Neural progenitor cell (in vitro differentiated cells): ENCODE data around the gene TIRAP. TPM values are rescaled to one million over a fixed set of nuclear protein-coding genes. Genes with fewer than 3 reads are reported as not detected.

Source experiments
- DNase-seq: peaks from one replicate; pipeline ENCODE4 v3.0.0-alpha.2; 2016; ENCODE audit warnings: low spot score
- H2AFZ ChIP-seq: fragments of 200-600 bp; sonication (generic); replicated peaks from 2 replicates; pipeline ENCODE4 v1.6.1; 2016; ENCODE audit warnings: antibody characterized with exemption
- H3F3A ChIP-seq: fragments of 200-600 bp; sonication (generic); 2 replicates; pipeline ENCODE4 v1.6.1; 2016; ENCODE audit warnings: antibody characterized with exemption, low read depth
- H3K27ac ChIP-seq: fragments of 200-600 bp; sonication (generic); 2 replicates; pipeline ENCODE4 v1.5.1; 2016; ENCODE audit warnings: mild to moderate bottlenecking
- H3K27me3 ChIP-seq: fragments of 200-600 bp; sonication (generic); 2 replicates; pipeline ENCODE4 v1.6.1; 2016; ENCODE audit warnings: mild to moderate bottlenecking, moderate library complexity
- H3K36me3 ChIP-seq: fragments of 200-600 bp; sonication (generic); 2 replicates; pipeline ENCODE4 v1.5.1; 2016
- H3K4me1 ChIP-seq: fragments of 200-600 bp; sonication (generic); 2 replicates; pipeline ENCODE4 v1.6.1; 2016; ENCODE audit warnings: mixed run types
- H3K4me2 ChIP-seq: fragments of 200-600 bp; sonication (generic); 2 replicates; pipeline ENCODE4 v1.6.1; 2016
- H3K4me3 ChIP-seq: fragments of 200-600 bp; sonication (generic); 2 replicates; pipeline ENCODE4 v1.5.1; 2016
- H3K79me2 ChIP-seq: fragments of 200-600 bp; sonication (generic); 2 replicates; pipeline ENCODE4 v1.6.1; 2016; ENCODE audit warnings: low read depth
- H3K9ac ChIP-seq: fragments of 200-600 bp; sonication (generic); 2 replicates; pipeline ENCODE4 v1.6.1; 2016
- H3K9me3 ChIP-seq: fragments of 200-600 bp; sonication (generic); 2 replicates; pipeline ENCODE4 v1.5.1; 2016; ENCODE audit warnings: low read depth
- H4K20me1 ChIP-seq: fragments of 200-600 bp; sonication (generic); 2 replicates; pipeline ENCODE4 v1.6.1; 2016; ENCODE audit warnings: low read depth
- H3K27ac Mint-ChIP-seq: 3 replicates; pipeline ENCODE4 v1.8.0; 2021; ENCODE audit warnings: mixed read lengths
- H3K27me3 Mint-ChIP-seq: 2 replicates; pipeline ENCODE4 v1.8.0; 2022; ENCODE audit warnings: low read depth, mild to moderate bottlenecking, inconsistent platforms, moderate library complexity, mixed read lengths; ENCODE audit not compliant: insufficient read depth
- H3K36me3 Mint-ChIP-seq: 3 replicates; pipeline ENCODE4 v1.8.0; 2021; ENCODE audit warnings: mixed read lengths
- H3K4me1 Mint-ChIP-seq: 3 replicates; pipeline ENCODE4 v1.8.0; 2021; ENCODE audit warnings: mixed read lengths
- H3K4me3 Mint-ChIP-seq: 3 replicates; pipeline ENCODE4 v1.8.0; 2021; ENCODE audit warnings: mild to moderate bottlenecking, moderate library complexity, mixed read lengths
- H3K9me3 Mint-ChIP-seq: 3 replicates; pipeline ENCODE4 v1.8.0; 2020; ENCODE audit warnings: mixed read lengths
- EZH2 ChIP-seq: fragments of 200-600 bp; sonication (generic); IDR thresholded peaks from 2 replicates; pipeline ENCODE4 v1.6.1; 2017; ENCODE audit warnings: antibody characterized with exemption, mild to moderate bottlenecking, moderate library complexity
- EZH2phosphoT487 ChIP-seq: fragments of 200-600 bp; sonication (generic); IDR thresholded peaks from 2 replicates; pipeline ENCODE4 v1.6.1; 2017; ENCODE audit warnings: antibody characterized with exemption
- total RNA-seq: library from RNA; depleted of rRNA; stranded (reverse); fragments of >200 nt; gene quantifications from 2 replicates; pipeline ENCODE4 v1.2.3, GENCODE V29; 2015; ENCODE audit warnings: low replicate concordance
- TF ChIP-seq, protein P1 (sequence below): fragments of 200-600 bp; sonication (generic); IDR thresholded peaks from 2 replicates; pipeline ENCODE4 v1.5.1; 2017; ENCODE audit warnings: antibody characterized with exemption, mild to moderate bottlenecking

Gene TIRAP
- total RNA-seq, 1 donor from 2014 or later = 5.3 TPM

GRCh38 chr11:126337474-126338241 is 54.8 kb downstream of the TIRAP start:
- TF ChIP-seq, protein P1, sequence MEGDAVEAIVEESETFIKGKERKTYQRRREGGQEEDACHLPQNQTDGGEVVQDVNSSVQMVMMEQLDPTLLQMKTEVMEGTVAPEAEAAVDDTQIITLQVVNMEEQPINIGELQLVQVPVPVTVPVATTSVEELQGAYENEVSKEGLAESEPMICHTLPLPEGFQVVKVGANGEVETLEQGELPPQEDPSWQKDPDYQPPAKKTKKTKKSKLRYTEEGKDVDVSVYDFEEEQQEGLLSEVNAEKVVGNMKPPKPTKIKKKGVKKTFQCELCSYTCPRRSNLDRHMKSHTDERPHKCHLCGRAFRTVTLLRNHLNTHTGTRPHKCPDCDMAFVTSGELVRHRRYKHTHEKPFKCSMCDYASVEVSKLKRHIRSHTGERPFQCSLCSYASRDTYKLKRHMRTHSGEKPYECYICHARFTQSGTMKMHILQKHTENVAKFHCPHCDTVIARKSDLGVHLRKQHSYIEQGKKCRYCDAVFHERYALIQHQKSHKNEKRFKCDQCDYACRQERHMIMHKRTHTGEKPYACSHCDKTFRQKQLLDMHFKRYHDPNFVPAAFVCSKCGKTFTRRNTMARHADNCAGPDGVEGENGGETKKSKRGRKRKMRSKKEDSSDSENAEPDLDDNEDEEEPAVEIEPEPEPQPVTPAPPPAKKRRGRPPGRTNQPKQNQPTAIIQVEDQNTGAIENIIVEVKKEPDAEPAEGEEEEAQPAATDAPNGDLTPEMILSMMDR = no peak
- TF ChIP-seq EZH2 (no peak), EZH2phosphoT487 (no peak)
- Mint-ChIP-seq H3K4me3 (no peak overlapping the region), H3K4me1 (peaks cover 29% of the 10 kb centered on the region), H3K27me3 (peaks cover 8% of the 10 kb centered on the region), H3K27ac (no peak overlapping the region), H3K9me3 (no peaks in the 10 kb centered on the region), H3K36me3 (peaks cover 18% of the 10 kb centered on the region)
- H3K4me1 ChIP-seq = peaks cover 24% of the 10 kb centered on the region
- H3K9me3 ChIP-seq = no peaks in the 10 kb centered on the region
- H3K36me3 ChIP-seq = no peaks in the 10 kb centered on the region
- no peaks in the 10 kb centered on the region for H3K79me2 ChIP-seq
- H4K20me1 ChIP-seq = peaks cover 22% of the 10 kb centered on the region
- DNase-seq = no peak
- H3K9ac ChIP-seq = no peak overlapping the region
- no peak overlapping the region for H3K4me2 ChIP-seq
- peaks cover 8% of the 10 kb centered on the region for H3F3A ChIP-seq
- no peak overlapping the region for H2AFZ ChIP-seq
- H3K27ac ChIP-seq = no peak overlapping the region
- no peaks in the 10 kb centered on the region for H3K27me3 ChIP-seq
- H3K4me3 ChIP-seq = no peak overlapping the region

GRCh38 chr11:126338346-126339055 is 55.6 kb downstream of the TIRAP start:
- Histone ChIP-seq H3K9ac (no peak overlapping the region), H3K27ac (no peak overlapping the region), H3K4me3 (no peak overlapping the region), H3K79me2 (no peaks in the 10 kb centered on the region), H3K36me3 (no peaks in the 10 kb centered on the region), H3K9me3 (no peaks in the 10 kb centered on the region), H3K4me1 (peaks cover 24% of the 10 kb centered on the region), H2AFZ (no peak overlapping the region), H3K4me2 (no peak overlapping the region), H4K20me1 (peaks cover 22% of the 10 kb centered on the region), H3F3A (peaks cover 8% of the 10 kb centered on the region), H3K27me3 (no peaks in the 10 kb centered on the region)
- no peak overlapping the region for H3K4me3 Mint-ChIP-seq
- no peak for TF ChIP-seq EZH2phosphoT487
- TF ChIP-seq EZH2 = no peak
- TF ChIP-seq, protein P1 = no peak
- peaks cover 7% of the 10 kb centered on the region for H3K27me3 Mint-ChIP-seq
- peaks cover 30% of the 10 kb centered on the region for H3K4me1 Mint-ChIP-seq
- no peaks in the 10 kb centered on the region for H3K9me3 Mint-ChIP-seq
- no peak for DNase-seq
- H3K36me3 Mint-ChIP-seq = peaks cover 19% of the 10 kb centered on the region
- H3K27ac Mint-ChIP-seq = peak overlapping the region; percentile 30

DNA sequence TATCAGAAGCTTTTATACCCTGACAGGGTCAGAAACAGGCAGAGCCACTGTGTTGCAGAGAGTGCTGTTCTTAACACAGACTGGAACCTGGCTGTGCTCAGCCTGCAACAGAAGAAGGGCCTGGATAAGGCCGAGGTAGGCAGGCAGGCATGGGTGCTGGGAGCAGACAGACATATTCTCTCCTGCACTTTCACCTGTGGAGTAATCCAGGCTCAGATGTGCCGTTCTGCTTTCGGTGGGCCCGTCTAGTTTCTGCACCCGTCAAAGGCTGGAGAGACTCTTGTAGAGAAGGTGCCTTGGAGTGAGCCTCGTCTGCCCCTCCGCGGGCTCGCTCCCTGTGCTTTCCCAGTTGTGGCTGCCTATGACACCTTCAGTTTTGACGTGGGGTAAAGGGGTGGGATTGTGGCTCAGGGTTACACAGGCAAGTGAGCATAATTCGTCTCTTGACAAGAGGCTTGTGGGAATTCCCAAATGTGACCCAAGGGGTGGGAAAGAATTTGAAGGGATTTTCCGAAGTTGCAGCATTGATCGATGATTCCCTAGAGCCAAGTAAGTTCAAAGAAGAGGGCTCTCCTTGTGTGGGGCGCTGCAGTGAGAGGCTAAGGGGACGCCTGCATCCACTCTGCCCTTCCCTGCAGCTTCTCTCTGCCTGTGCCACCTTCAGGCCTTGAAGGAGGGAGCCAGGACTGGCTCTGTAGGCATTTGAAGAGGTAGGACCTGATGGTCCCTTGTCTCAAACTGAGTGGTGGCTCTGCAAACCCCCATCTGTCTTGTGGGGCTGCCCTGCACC is 56.4 kb downstream of the TIRAP start:
- H3K27me3 Mint-ChIP-seq = peaks cover 7% of the 10 kb centered on the region
- H3K9me3 Mint-ChIP-seq = no peaks in the 10 kb centered on the region
- no peak overlapping the region for H2AFZ ChIP-seq
- H3K4me3 Mint-ChIP-seq = peak overlapping the region; percentile 23
- H3K79me2 ChIP-seq = no peaks in the 10 kb centered on the region
- H4K20me1 ChIP-seq = peaks cover 24% of the 10 kb centered on the region
- no peak overlapping the region for H3K27ac ChIP-seq
- no peaks in the 10 kb centered on the region for H3K9me3 ChIP-seq
- TF ChIP-seq EZH2phosphoT487 (no peak), EZH2 (no peak)
- TF ChIP-seq, protein P1 = no peak
- H3K4me1 ChIP-seq = peaks cover 24% of the 10 kb centered on the region
- peak overlapping the region; percentile 58 for H3K4me2 ChIP-seq
- peaks cover 33% of the 10 kb centered on the region for H3K4me1 Mint-ChIP-seq
- no peaks in the 10 kb centered on the region for H3K36me3 ChIP-seq
- no peak overlapping the region for H3K4me3 ChIP-seq
- H3K27me3 ChIP-seq = no peaks in the 10 kb centered on the region
- peaks cover 23% of the 10 kb centered on the region for H3K36me3 Mint-ChIP-seq
- H3K9ac ChIP-seq = no peak overlapping the region
- peaks cover 8% of the 10 kb centered on the region for H3F3A ChIP-seq
- no peak overlapping the region for H3K27ac Mint-ChIP-seq
- DNase-seq = no peak
